IMR-90 (cell line): ENCODE data around the gene AUTS2. TPM values are rescaled to one million over a fixed set of nuclear protein-coding genes. Genes with fewer than 3 reads are reported as not detected.

ENCODE experiments used
- ATAC-seq: fragments of 200-7000 bp; cut with Tn5 transposase; 2 replicates; pipeline ENCODE4 v1.9.1; 2020; ENCODE audit warnings: low read depth, mild to moderate bottlenecking, moderate library complexity
- BruUV-seq: library from RNA; stranded (reverse); fragments of 400-500 nt; replicated peaks from 2 replicates; lab custom pipeline; 2021; lab: Mats Ljungman, UMichigan
- CTCF ChIA-PET: fragments of 300-600 bp; formaldehyde crosslinking; extraction: SDS; loops from one replicate; lab custom pipeline; 2021; ENCODE audit warnings: antibody characterized with exemption; lab: Yijun Ruan, JAX
- POLR2A ChIA-PET: fragments of 300-600 bp; sonication (Branson Sonifier 250); formaldehyde crosslinking; loops from one replicate; lab custom pipeline; 2022; ENCODE audit warnings: antibody characterized with exemption; ENCODE audit not compliant: unreplicated experiment; lab: Charles Lee
- DNase-seq: peaks from one replicate; pipeline ENCODE4 v3.0.0; 2013
- H2AFZ ChIP-seq: replicated peaks from 2 replicates; pipeline ENCODE3; 2013; ENCODE audit warnings: low read length, mild to moderate bottlenecking; ENCODE audit not compliant: poor library complexity
- H2AK5ac ChIP-seq: 2 replicates; pipeline ENCODE4 v1.6.1; 2013; ENCODE audit warnings: low read depth, low read length, inconsistent platforms
- H2AK9ac ChIP-seq: replicated peaks from 2 replicates; pipeline ENCODE3; 2013; ENCODE audit warnings: mild to moderate bottlenecking, low read depth, low read length, moderate library complexity; ENCODE audit not compliant: poor library complexity
- H2BK120ac ChIP-seq: 2 replicates; pipeline ENCODE4 v1.6.1; 2013; ENCODE audit warnings: low read depth, low read length, inconsistent platforms
- H2BK15ac ChIP-seq: 3 replicates; pipeline ENCODE4 v1.6.1; 2013; ENCODE audit warnings: low read depth, low read length, inconsistent platforms
- H2BK20ac ChIP-seq: 2 replicates; pipeline ENCODE4 v1.6.1; 2013; ENCODE audit warnings: low read depth, mild to moderate bottlenecking, inconsistent platforms, low read length, moderate library complexity
- H2BK5ac ChIP-seq: 2 replicates; pipeline ENCODE4 v1.6.1; 2013; ENCODE audit warnings: mild to moderate bottlenecking, low read depth, low read length, inconsistent platforms; ENCODE audit not compliant: poor library complexity, severe bottlenecking
- H3K14ac ChIP-seq: replicated peaks from 2 replicates; pipeline ENCODE4 v1.6.1; 2013; ENCODE audit warnings: low read depth, low read length, inconsistent platforms
- H3K18ac ChIP-seq: 2 replicates; pipeline ENCODE4 v1.6.1; 2013; ENCODE audit warnings: low read depth, low read length, control low read depth
- H3K23ac ChIP-seq: 2 replicates; pipeline ENCODE4 v1.6.1; 2013; ENCODE audit warnings: low read depth, low read length, inconsistent platforms
- H3K27ac ChIP-seq: 2 replicates; pipeline ENCODE4 v1.5.1; 2013; ENCODE audit warnings: mild to moderate bottlenecking, control low read depth, low read length; ENCODE audit not compliant: insufficient read depth
- H3K27me3 ChIP-seq: 2 replicates; pipeline ENCODE4 v1.6.1; 2013; ENCODE audit warnings: low read length; ENCODE audit not compliant: control insufficient read depth, insufficient read depth
- H3K36me3 ChIP-seq: 2 replicates; pipeline ENCODE4 v1.6.1; 2013; ENCODE audit warnings: low read length, mixed read lengths; ENCODE audit not compliant: control insufficient read depth, insufficient read depth
- H3K4ac ChIP-seq: 2 replicates; pipeline ENCODE4 v1.6.1; 2013; ENCODE audit warnings: low read depth, low read length, inconsistent platforms
- H3K4me1 ChIP-seq: 2 replicates; pipeline ENCODE4 v1.6.1; 2013; ENCODE audit warnings: low read length, mixed read lengths; ENCODE audit not compliant: control insufficient read depth, insufficient read depth
- H3K4me2 ChIP-seq: 2 replicates; pipeline ENCODE4 v1.6.1; 2013; ENCODE audit warnings: low read depth, mild to moderate bottlenecking, control low read depth, low read length, moderate library complexity
- H3K4me3 ChIP-seq: 2 replicates; pipeline ENCODE4 v1.5.1; 2013; ENCODE audit warnings: low read depth, mild to moderate bottlenecking, control low read depth, low read length, moderate library complexity; ENCODE audit not compliant: insufficient read depth
- H3K56ac ChIP-seq: 2 replicates; pipeline ENCODE4 v1.6.1; 2013; ENCODE audit warnings: low read length, inconsistent platforms; ENCODE audit not compliant: insufficient read depth; ENCODE audit errors: extremely low read depth
- H3K79me1 ChIP-seq, 2 experiments: 2 replicates each; pipeline ENCODE4 v1.6.1; 2013; ENCODE audit warnings: low read length in 2 of 2, inconsistent platforms in 1 of 2, low read depth in 1 of 2
- H3K9ac ChIP-seq: 2 replicates; pipeline ENCODE4 v1.6.1; 2013; ENCODE audit warnings: low read depth, low read length, control low read depth
- H3K9me1 ChIP-seq: 2 replicates; pipeline ENCODE4 v1.6.1; 2013; ENCODE audit warnings: low read length, inconsistent platforms; ENCODE audit not compliant: insufficient read depth
- H3K9me3 ChIP-seq: 2 replicates; pipeline ENCODE4 v1.6.1; 2013; ENCODE audit warnings: low read length; ENCODE audit not compliant: control insufficient read depth, insufficient read depth
- H4K20me1 ChIP-seq: 2 replicates; pipeline ENCODE4 v1.6.1; 2013; ENCODE audit warnings: low read length, inconsistent platforms; ENCODE audit not compliant: insufficient read depth
- H4K5ac ChIP-seq: 2 replicates; pipeline ENCODE4 v1.6.1; 2013; ENCODE audit warnings: mild to moderate bottlenecking, low read depth, low read length, control low read depth
- H4K8ac ChIP-seq, 2 experiments: 2 replicates each; pipeline ENCODE4 v1.6.1; 2013; ENCODE audit warnings: low read depth in 2 of 2, low read length in 2 of 2, control low read depth in 1 of 2, inconsistent platforms in 1 of 2
- H4K91ac ChIP-seq: 2 replicates; pipeline ENCODE4 v1.6.1; 2013; ENCODE audit warnings: low read depth, low read length, inconsistent platforms; ENCODE audit not compliant: insufficient read depth
- BHLHE40 ChIP-seq: fragments of 150-350 bp; IDR thresholded peaks from 2 replicates; pipeline ENCODE4 v1.6.1; 2016; ENCODE audit warnings: mild to moderate bottlenecking, low read depth, low read length
- CEBPB ChIP-seq: IDR thresholded peaks from 2 replicates; pipeline ENCODE4 v1.6.1; 2012; ENCODE audit warnings: low read depth, low read length, improper control_type of control experiment
- CHD1 ChIP-seq: IDR thresholded peaks from 2 replicates; pipeline ENCODE4 v1.6.1; 2012; ENCODE audit warnings: low read depth, low read length, improper control_type of control experiment
- MAFK ChIP-seq: IDR thresholded peaks from 2 replicates; pipeline ENCODE4 v1.6.1; 2012; ENCODE audit warnings: low read depth, low read length, improper control_type of control experiment
- MAZ ChIP-seq: IDR thresholded peaks from 2 replicates; pipeline ENCODE4 v1.6.1; 2012; ENCODE audit warnings: low read depth, mild to moderate bottlenecking, low read length, improper control_type of control experiment, moderate library complexity, borderline replicate concordance
- MXI1 ChIP-seq: IDR thresholded peaks from 2 replicates; pipeline ENCODE4 v1.6.1; 2012; ENCODE audit warnings: low read depth, mild to moderate bottlenecking, low read length, moderate library complexity, borderline replicate concordance
- NFE2L2 ChIP-seq: fragments of 150-350 bp; IDR thresholded peaks from 2 replicates; pipeline ENCODE4 v1.6.1; 2016; ENCODE audit warnings: low read depth, mild to moderate bottlenecking, low read length
- RAD21 ChIP-seq: IDR thresholded peaks from 2 replicates; pipeline ENCODE4 v1.6.1; 2012; ENCODE audit warnings: low read length, improper control_type of control experiment
- SMC3 ChIP-seq: fragments of 150-350 bp; IDR thresholded peaks from 2 replicates; pipeline ENCODE4 v1.6.1; 2016; ENCODE audit warnings: low read depth, mild to moderate bottlenecking, antibody characterized with exemption, low read length, moderate library complexity
- WGBS, 2 experiments: methylation state at CpG; one replicate each; pipeline versions ENCODE4 v1.1.5 to v1.1.7; 2013; ENCODE audit warnings: missing lambda C conversion rate in 2 of 2; ENCODE audit not compliant: insufficient read length in 1 of 2; ENCODE audit errors: extremely low coverage in 2 of 2; 5-methylcytosine and 5-hydroxymethylcytosine counted together
- dilution Hi-C: fragments of 300-500 bp; cut with HindIII; formaldehyde crosslinking; loops from one replicate; pipeline ENCODE4 v1.14.3; 2018; ENCODE audit warnings: low sequenced_read_pairs; ENCODE audit not compliant: unreplicated experiment
- in situ Hi-C: fragments of 300-500 bp; cut with MboI; formaldehyde crosslinking; loops from 3 replicates; pipeline ENCODE4 v1.14.3; 2019; ENCODE audit warnings: low sequenced_read_pairs, inconsistent platforms, mixed read lengths
- intact Hi-C: fragments of 100-400 bp; cut with micrococcal nuclease; formaldehyde crosslinking; loops from 2 replicates; pipeline ENCODE4 v1.10.0; 2022
- polyA plus RNA-seq, 3 experiments: library from polyadenylated mRNA; depleted of rRNA; stranded (reverse); fragments of >200 nt; gene quantifications; 2 replicates each; pipeline ENCODE4 v1.2.3, GENCODE V29; 2012; ENCODE audit warnings: low replicate concordance in 1 of 3
- total RNA-seq: library from RNA; depleted of rRNA; stranded (reverse); fragments of >200 nt; gene quantifications from 2 replicates; pipeline ENCODE4 v1.2.3, GENCODE V29; 2012

AUTS2 gene
- total and polyA plus RNA-seq, 2 of the 4 experiments (the other 2 are of a cell fraction), result 0.90 to 3.0 TPM

DNA sequence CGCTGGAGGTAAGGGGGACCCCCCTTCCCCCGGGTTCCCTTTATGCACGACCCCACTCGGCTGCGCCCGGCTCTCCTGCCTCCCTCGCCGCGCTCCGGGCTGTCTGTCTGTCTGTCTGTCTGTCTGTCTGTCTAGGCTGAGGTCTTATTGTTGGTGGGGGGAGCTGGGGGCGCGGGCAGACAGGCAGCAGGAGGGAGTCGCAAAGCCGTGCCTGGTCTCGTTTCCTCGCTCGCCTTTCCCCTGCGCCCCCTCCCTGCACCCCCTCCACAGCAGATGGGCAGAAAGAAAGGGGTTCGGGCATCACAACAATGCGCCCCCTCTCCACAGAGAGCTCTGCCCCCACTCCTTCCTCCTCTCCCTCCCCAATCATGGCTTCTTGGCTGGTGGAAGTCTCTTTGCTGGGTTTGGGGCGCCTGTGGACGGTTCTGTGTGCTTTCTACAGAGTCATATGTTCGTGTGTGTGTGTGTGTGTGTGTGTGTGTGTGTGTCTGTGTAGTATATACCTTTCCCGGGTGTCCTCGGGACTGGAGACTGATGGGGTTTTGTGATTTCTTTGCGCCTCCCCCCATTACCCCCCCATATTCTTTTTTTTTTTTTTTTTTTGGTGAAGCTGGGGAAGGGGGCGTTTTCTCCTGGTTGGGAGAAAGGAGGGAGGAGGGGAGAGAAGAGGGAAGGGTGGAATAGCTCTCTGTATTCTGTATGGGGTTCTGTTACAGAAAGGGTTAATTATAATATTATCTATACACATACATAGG is 1.9 kb downstream of the AUTS2 start:
- Histone ChIP-seq H2AFZ (no peak overlapping the region), H3K27me3 (peaks cover 17% of the 10 kb centered on the region), H2AK5ac (no peak overlapping the region), H3K9ac (no peak overlapping the region), H2BK15ac (no peak overlapping the region), H3K23ac (no peak overlapping the region), H3K18ac (no peak overlapping the region), H3K9me3 (no peaks in the 10 kb centered on the region), H4K91ac (no peak overlapping the region), H3K4me2 (peak overlapping the region; percentile 56; the same call in 1 of the 2 replicates), H3K27ac (no peak overlapping the region), H4K5ac (no peak overlapping the region), H4K8ac (no peak overlapping the region), H3K14ac (no peak overlapping the region), H3K4ac (no peak overlapping the region), H3K56ac (no peak overlapping the region), H3K4me3 (peak overlapping the region; percentile 16; the same call in 1 of the 2 replicates), H2BK20ac (no peak overlapping the region), H3K36me3 (no peaks in the 10 kb centered on the region), H4K20me1 (no peaks in the 10 kb centered on the region), H3K9me1 (no peaks in the 10 kb centered on the region), H3K4me1 (0 out of 2 replicates have a peak, but pooled peaks cover 2% of the 10 kb centered on the region), H3K79me1 (no peaks in the 10 kb centered on the region), H2BK5ac (no peak overlapping the region), H2BK120ac (no peak overlapping the region), H2AK9ac (no peak overlapping the region)
- intact Hi-C loops (loop anchor here (10.0 kb wide), 1 partner anchor 1095 kb away; no protein-coding TSS in a partner anchor), in situ Hi-C loops (no loop called here), dilution Hi-C loops (no loop called here)
- ATAC-seq (no peak), DNase-seq (no peak)
- POLR2A ChIA-PET, result no interaction called here
- CTCF ChIA-PET, result no interaction called here
- WGBS, 2 experiments, result no CpG with 5 or more reads among the region's 27 CpGs
- no TSS peak for BruUV-seq
- TF ChIP-seq RAD21, result no peak
- TF ChIP-seq CHD1, result no peak
- TF ChIP-seq MXI1, result no peak
- TF ChIP-seq MAFK, result no peak
- no peak for TF ChIP-seq SMC3
- TF ChIP-seq MAZ, result no peak
- no peak for TF ChIP-seq BHLHE40
- no peak for TF ChIP-seq NFE2L2
- no peak for TF ChIP-seq CEBPB
